Suprapubic skin (tissue), 3 donors: ENCODE results near the gene NAALADL2.

Experiments used
- POLR2A ChIP-seq, 2 donors: fragments of 450-650 bp; IDR thresholded peaks; one replicate each; pipeline ENCODE4 v1.6.1; 2017; ENCODE audit warnings: antibody characterized with exemption in 2 of 2, mild to moderate bottlenecking in 2 of 2, moderate library complexity in 2 of 2
- TF ChIP-seq, protein P1 (sequence below), 2 donors: fragments of 200-600 bp in 1 of 2; fragments of 450-650 bp in 1 of 2; sonication (generic) in 1 of 2; IDR thresholded peaks; one replicate each; pipeline ENCODE4 v1.5.1; 2016 to 2019; ENCODE audit warnings: antibody characterized with exemption in 2 of 2, mild to moderate bottlenecking in 1 of 2, moderate library complexity in 1 of 2

DNA sequence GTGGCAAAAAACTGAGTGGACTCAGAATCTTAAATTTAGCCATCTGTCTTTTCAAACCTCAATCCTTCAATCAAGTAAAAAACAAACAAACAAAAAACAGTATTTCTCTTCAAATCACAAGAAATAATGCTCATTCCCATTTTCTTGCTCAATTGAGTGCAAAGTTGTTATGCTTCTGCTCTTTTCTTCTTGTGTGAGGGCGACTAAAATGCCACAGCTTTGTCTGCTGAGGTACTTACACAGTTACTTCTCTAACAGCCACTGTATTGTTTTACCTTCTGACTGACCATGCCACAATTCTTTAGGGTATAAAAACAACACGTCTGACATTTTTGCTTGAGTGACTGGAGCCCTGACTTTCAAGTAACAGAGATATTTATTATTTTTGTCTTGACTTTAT, 617.4 kb downstream of the NAALADL2 start:
- TF ChIP-seq, protein P1, sequence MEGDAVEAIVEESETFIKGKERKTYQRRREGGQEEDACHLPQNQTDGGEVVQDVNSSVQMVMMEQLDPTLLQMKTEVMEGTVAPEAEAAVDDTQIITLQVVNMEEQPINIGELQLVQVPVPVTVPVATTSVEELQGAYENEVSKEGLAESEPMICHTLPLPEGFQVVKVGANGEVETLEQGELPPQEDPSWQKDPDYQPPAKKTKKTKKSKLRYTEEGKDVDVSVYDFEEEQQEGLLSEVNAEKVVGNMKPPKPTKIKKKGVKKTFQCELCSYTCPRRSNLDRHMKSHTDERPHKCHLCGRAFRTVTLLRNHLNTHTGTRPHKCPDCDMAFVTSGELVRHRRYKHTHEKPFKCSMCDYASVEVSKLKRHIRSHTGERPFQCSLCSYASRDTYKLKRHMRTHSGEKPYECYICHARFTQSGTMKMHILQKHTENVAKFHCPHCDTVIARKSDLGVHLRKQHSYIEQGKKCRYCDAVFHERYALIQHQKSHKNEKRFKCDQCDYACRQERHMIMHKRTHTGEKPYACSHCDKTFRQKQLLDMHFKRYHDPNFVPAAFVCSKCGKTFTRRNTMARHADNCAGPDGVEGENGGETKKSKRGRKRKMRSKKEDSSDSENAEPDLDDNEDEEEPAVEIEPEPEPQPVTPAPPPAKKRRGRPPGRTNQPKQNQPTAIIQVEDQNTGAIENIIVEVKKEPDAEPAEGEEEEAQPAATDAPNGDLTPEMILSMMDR (IDR thresholded peaks at IDR 0.05), result no peak
- TF ChIP-seq POLR2A (IDR thresholded peaks at IDR 0.05), result no peak
